Measurements from ENCODE around the gene HOXD11.

HOXD11 gene

GRCh38 chr2:176157499-176158185, 50.6 kb downstream of the HOXD11 start:
- DNase-seq (ENCODE audit: low read depth): no peak
- H3K4me3 ChIP-seq (ENCODE audit: low read depth, low read length): no peak overlapping the region
- TF ChIP-seq MYC (IDR thresholded peaks at IDR 0.05; ENCODE audit: low read depth, low read length) (no peak), POLR2A (IDR thresholded peaks at IDR 0.05; ENCODE audit: extremely low read depth, insufficient read length) (no peak), CTCF (IDR thresholded peaks at IDR 0.05; ENCODE audit: low read depth, low read length) (no peak), MAX (IDR thresholded peaks at IDR 0.05; ENCODE audit: low read depth, low read length) (no peak)

GRCh38 chr2:176158186-176158591, 51.1 kb downstream of the HOXD11 start:
- no peak overlapping the region for H3K4me3 ChIP-seq (ENCODE audit: low read depth, low read length)
- no peak for TF ChIP-seq POLR2A (IDR thresholded peaks at IDR 0.05; ENCODE audit: extremely low read depth, insufficient read length)
- no peak for TF ChIP-seq MAX (IDR thresholded peaks at IDR 0.05; ENCODE audit: low read depth, low read length)
- TF ChIP-seq MYC (IDR thresholded peaks at IDR 0.05; ENCODE audit: low read depth, low read length): no peak
- no peak for TF ChIP-seq CTCF (IDR thresholded peaks at IDR 0.05; ENCODE audit: low read depth, low read length)
- DNase-seq (ENCODE audit: low read depth): no peak

GRCh38 chr2:176158855-176159662, 52.0 kb downstream of the HOXD11 start:
- TF ChIP-seq CTCF (IDR thresholded peaks at IDR 0.05; ENCODE audit: low read depth, low read length): no peak
- TF ChIP-seq POLR2A (IDR thresholded peaks at IDR 0.05; ENCODE audit: extremely low read depth, insufficient read length): no peak
- TF ChIP-seq MYC (IDR thresholded peaks at IDR 0.05; ENCODE audit: low read depth, low read length): no peak
- TF ChIP-seq MAX (IDR thresholded peaks at IDR 0.05; ENCODE audit: low read depth, low read length): no peak
- no peak overlapping the region for H3K4me3 ChIP-seq (ENCODE audit: low read depth, low read length)
- no peak for DNase-seq (ENCODE audit: low read depth)
